Left lung (tissue), 10 donors: Measurements from ENCODE around the gene ITPKA. TPM values are rescaled to one million over a fixed set of nuclear protein-coding genes. Genes with fewer than 3 reads are reported as not detected.

Source experiments
- ATAC-seq: fragments of 200-7000 bp; cut with Tn5 transposase; one replicate; pipeline ENCODE4 v1.9.1; 2020; ENCODE audit warnings: moderate library complexity
- DNase-seq, 4 donors: peaks; one replicate each; pipeline ENCODE4 v3.0.0-alpha.2; 2013 to 2020
- H3K27ac ChIP-seq, 2 donors: fragments of 200-600 bp; sonication (generic) in 1 of 2; one replicate each; pipeline versions ENCODE4 v1.5.0 to v1.8.0; 2020 to 2021
- H3K27me3 ChIP-seq, 2 donors: fragments of 200-600 bp; sonication (generic) in 1 of 2; one replicate each; pipeline versions ENCODE4 v1.5.0 to v1.8.0; 2020 to 2021
- H3K36me3 ChIP-seq, 2 donors: fragments of 200-600 bp; sonication (generic) in 1 of 2; one replicate each; pipeline versions ENCODE4 v1.5.0 to v1.8.0; 2020 to 2021
- H3K4me1 ChIP-seq, 2 donors: fragments of 200-600 bp; one replicate each; pipeline ENCODE4 v1.8.0; 2021
- H3K4me3 ChIP-seq, 2 donors: fragments of 200-600 bp; sonication (generic) in 1 of 2; one replicate each; pipeline versions ENCODE4 v1.5.0 to v1.8.0; 2020 to 2021; ENCODE audit warnings: mild to moderate bottlenecking in 1 of 2
- H3K9me3 ChIP-seq, 2 donors: fragments of 200-600 bp; sonication (generic) in 1 of 2; one replicate each; pipeline versions ENCODE4 v1.5.0 to v1.8.0; 2020 to 2021
- CTCF ChIP-seq, 2 donors: fragments of 200-600 bp; sonication (generic) in 1 of 2; IDR thresholded peaks; one replicate each; pipeline versions ENCODE4 v1.5.0 to v1.8.0; 2021; ENCODE audit warnings: antibody characterized with exemption in 2 of 2
- intact Hi-C, 2 donors: fragments of 100-400 bp; cut with DNase I; formaldehyde crosslinking; loops; one replicate each; pipeline versions ENCODE4 v1.11.2 to v1.14.2; 2022
- polyA plus RNA-seq, 6 donors: library from polyadenylated mRNA; unstranded; fragments of 120-200 nt; gene quantifications; one replicate each; pipeline ENCODE4 v1.2.1, GENCODE V29; 2013; ENCODE audit not compliant: insufficient read length in 6 of 6
- total RNA-seq, 2 donors: library from RNA; stranded (reverse); fragmentation: NEBNext Ultra II Directional; extraction: Animal tissue kit (Norgen Biotek cat#: 25700); gene quantifications; one replicate each; pipeline ENCODE4 v1.2.1, GENCODE V29; 2021
- donor health status: DM: no; HTN: yes; CAD: no.
- donor health status: DM: no; HTN: no; CAD: no.

Gene ITPKA
- total and polyA plus RNA-seq, 8 donors = 0.47 to 1.7 (median 1.2) TPM

GRCh38 chr15:41490355-41490754, 3.3 kb upstream of the ITPKA start:
- TF ChIP-seq CTCF (IDR thresholded peaks at IDR 0.05) = no peak
- H3K4me3 ChIP-seq = no peak overlapping the region
- H3K27ac ChIP-seq = no peak overlapping the region
- DNase-seq = no peak
- intact Hi-C loops = no loop called here
- no peaks in the 10 kb centered on the region for H3K9me3 ChIP-seq
- H3K27me3 ChIP-seq = peaks cover 14 to 55% of the 10 kb centered on the region in 2 donors
- peaks cover 25 to 30% of the 10 kb centered on the region in 2 donors for H3K4me1 ChIP-seq
- no peaks in the 10 kb centered on the region for H3K36me3 ChIP-seq
- ATAC-seq = no peak

GRCh38 chr15:41491889-41492288, 1.8 kb upstream of the ITPKA start:
- DNase-seq (no peak), ATAC-seq (no peak)
- Histone ChIP-seq H3K27ac (no peak overlapping the region), H3K4me3 (no peak overlapping the region), H3K9me3 (no peaks in the 10 kb centered on the region), H3K27me3 (peaks cover 22 to 65% of the 10 kb centered on the region in 2 donors), H3K4me1 (peaks cover 25 to 40% of the 10 kb centered on the region in 2 donors), H3K36me3 (no peaks in the 10 kb centered on the region)
- intact Hi-C loops = no loop called here
- no peak for TF ChIP-seq CTCF (IDR thresholded peaks at IDR 0.05)

GRCh38 chr15:41492597-41493204, 973 bp upstream of the ITPKA start:
- peak overlapping the region; percentile 67 to 69 for H3K4me3 ChIP-seq
- ATAC-seq (no peak), DNase-seq (no peak)
- H3K27ac ChIP-seq = peak overlapping the region in 1 of 2 donors; percentile 33
- peaks cover 25 to 40% of the 10 kb centered on the region in 2 donors for H3K4me1 ChIP-seq
- intact Hi-C loops = no loop called here
- peaks cover 22 to 73% of the 10 kb centered on the region in 2 donors for H3K27me3 ChIP-seq
- TF ChIP-seq CTCF (IDR thresholded peaks at IDR 0.05) = no peak
- H3K9me3 ChIP-seq = no peaks in the 10 kb centered on the region
- H3K36me3 ChIP-seq = no peaks in the 10 kb centered on the region

- DNase-seq (no peak), ATAC-seq (no peak)
- Histone ChIP-seq H3K4me1 (peaks cover 25 to 40% of the 10 kb centered on the region in 2 donors), H3K36me3 (no peaks in the 10 kb centered on the region), H3K9me3 (no peaks in the 10 kb centered on the region), H3K27me3 (peaks cover 22 to 84% of the 10 kb centered on the region in 2 donors), H3K4me3 (peak overlapping the region; percentile 67 to 69), H3K27ac (no peak overlapping the region)
- no peak for TF ChIP-seq CTCF (IDR thresholded peaks at IDR 0.05)
- intact Hi-C loops = no loop called here
Measured at GRCh38 chr15:41493902-41494189, 172 bp downstream of the ITPKA start.

GRCh38 chr15:41494190-41494921, 682 bp downstream of the ITPKA start:
- ATAC-seq = no peak
- peak overlapping the region; percentile 67 to 69 for H3K4me3 ChIP-seq
- peak in 1 of 4 donors; percentile 87 for DNase-seq
- TF ChIP-seq CTCF (IDR thresholded peaks at IDR 0.05) = no peak
- H3K36me3 ChIP-seq = no peaks in the 10 kb centered on the region
- intact Hi-C loops = no loop called here
- no peaks in the 10 kb centered on the region for H3K9me3 ChIP-seq
- peaks cover 22 to 89% of the 10 kb centered on the region in 2 donors for H3K27me3 ChIP-seq
- no peak overlapping the region for H3K27ac ChIP-seq
- H3K4me1 ChIP-seq = peaks cover 25 to 40% of the 10 kb centered on the region in 2 donors
